HG03354 (cell line): ENCODE data around the gene NFKB1.
A peak's percentile ranks its signal among the peaks of the same experiment; 100 is the strongest.

Experiments
- ATAC-seq: cut with Tn5 transposase; IDR thresholded peaks from one replicate; pipeline ENCODE4 v1.9.1; 2021; ENCODE audit warnings: mild to moderate bottlenecking; ENCODE audit not compliant: unreplicated experiment, poor library complexity, severe bottlenecking

NFKB1 gene

GRCh38 chr4:102592256-102592655 lies 91.1 kb downstream of the NFKB1 start:
- no peak for ATAC-seq

- ATAC-seq = no peak
Observed at GRCh38 chr4:102593147-102593546, 92.0 kb downstream of the NFKB1 start.

GRCh38 chr4:102594000-102594399 lies 92.8 kb downstream of the NFKB1 start:
- ATAC-seq = no peak

GRCh38 chr4:102596532-102596931 lies 95.4 kb downstream of the NFKB1 start:
- ATAC-seq = no peak

- peak; percentile 73 for ATAC-seq
Observed at GRCh38 chr4:102598086-102598761, 97.1 kb downstream of the NFKB1 start.

GRCh38 chr4:102598762-102599374 lies 97.7 kb downstream of the NFKB1 start:
- ATAC-seq = peak; percentile 54

GRCh38 chr4:102599455-102599854 lies 98.3 kb downstream of the NFKB1 start:
- no peak for ATAC-seq

- ATAC-seq = no peak
Observed at GRCh38 chr4:102599886-102600285, 98.7 kb downstream of the NFKB1 start.

GRCh38 chr4:102600689-102601088 lies 99.5 kb downstream of the NFKB1 start:
- no peak for ATAC-seq

GRCh38 chr4:102601586-102602227 lies 100.5 kb downstream of the NFKB1 start:
- ATAC-seq = no peak

- ATAC-seq = no peak
Observed at GRCh38 chr4:102604222-102604940, 103.2 kb downstream of the NFKB1 start.

- no peak for ATAC-seq
Observed at GRCh38 chr4:102606261-102606660, 105.1 kb downstream of the NFKB1 start.

- no peak for ATAC-seq
Observed at GRCh38 chr4:102606846-102607450, 105.8 kb downstream of the NFKB1 start.

- ATAC-seq = no peak
Observed at GRCh38 chr4:102608190-102608589, 107.0 kb downstream of the NFKB1 start.

- ATAC-seq = peak; percentile 46
Observed at GRCh38 chr4:102610007-102610406, 108.8 kb downstream of the NFKB1 start.

- ATAC-seq = no peak
Observed at GRCh38 chr4:102610476-102610875, 109.3 kb downstream of the NFKB1 start.

- no peak for ATAC-seq
Observed at GRCh38 chr4:102612210-102612609, 111.1 kb downstream of the NFKB1 start.

- no peak for ATAC-seq
Observed at GRCh38 chr4:102612824-102613366, 111.7 kb downstream of the NFKB1 start.

GRCh38 chr4:102614801-102615200 lies 113.6 kb downstream of the NFKB1 start:
- no peak for ATAC-seq

- ATAC-seq = no peak
Observed at GRCh38 chr4:102616636-102617035, 115.5 kb downstream of the NFKB1 start.
